Stimulated activated CD8-positive, alpha-beta memory T cell treated with anti-CD3 and anti-CD28 coated beads, Interleukin-7, amount 100 ng/mL, for 1 hour (primary cell): Measurements from ENCODE around the gene NRDE2.

ENCODE experiments used
- DNase-seq, 2 donors: peaks; one replicate each; pipeline ENCODE4 v3.0.0-alpha.2; 2020; ENCODE audit warnings: low read depth in 2 of 2

Gene NRDE2

GRCh38 chr14:90296641-90297040 is 35.1 kb downstream of the NRDE2 start:
- DNase-seq, result no peak

- no peak for DNase-seq
These were observed 35.7 kb downstream of the NRDE2 start for GRCh38 chr14:90295870-90296516.

DNA sequence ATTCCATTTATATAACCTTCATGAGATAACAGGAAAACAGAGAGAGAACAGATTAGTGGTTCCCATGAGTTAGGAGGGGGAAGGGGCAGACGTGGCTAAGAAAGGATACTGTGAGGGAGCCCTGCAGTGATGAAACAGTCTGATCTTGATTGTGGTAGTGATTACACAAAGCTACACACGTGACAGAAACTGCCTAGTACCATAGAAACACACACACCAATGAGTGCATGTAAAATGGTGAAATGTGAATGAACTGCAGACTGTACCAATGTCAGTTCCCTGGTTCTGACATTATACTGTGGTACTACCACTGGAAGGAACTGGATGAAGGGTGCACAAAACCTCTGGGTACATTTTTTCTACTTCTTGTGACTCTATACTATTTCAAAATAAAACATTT is 36.9 kb downstream of the NRDE2 start:
- no peak for DNase-seq

DNA sequence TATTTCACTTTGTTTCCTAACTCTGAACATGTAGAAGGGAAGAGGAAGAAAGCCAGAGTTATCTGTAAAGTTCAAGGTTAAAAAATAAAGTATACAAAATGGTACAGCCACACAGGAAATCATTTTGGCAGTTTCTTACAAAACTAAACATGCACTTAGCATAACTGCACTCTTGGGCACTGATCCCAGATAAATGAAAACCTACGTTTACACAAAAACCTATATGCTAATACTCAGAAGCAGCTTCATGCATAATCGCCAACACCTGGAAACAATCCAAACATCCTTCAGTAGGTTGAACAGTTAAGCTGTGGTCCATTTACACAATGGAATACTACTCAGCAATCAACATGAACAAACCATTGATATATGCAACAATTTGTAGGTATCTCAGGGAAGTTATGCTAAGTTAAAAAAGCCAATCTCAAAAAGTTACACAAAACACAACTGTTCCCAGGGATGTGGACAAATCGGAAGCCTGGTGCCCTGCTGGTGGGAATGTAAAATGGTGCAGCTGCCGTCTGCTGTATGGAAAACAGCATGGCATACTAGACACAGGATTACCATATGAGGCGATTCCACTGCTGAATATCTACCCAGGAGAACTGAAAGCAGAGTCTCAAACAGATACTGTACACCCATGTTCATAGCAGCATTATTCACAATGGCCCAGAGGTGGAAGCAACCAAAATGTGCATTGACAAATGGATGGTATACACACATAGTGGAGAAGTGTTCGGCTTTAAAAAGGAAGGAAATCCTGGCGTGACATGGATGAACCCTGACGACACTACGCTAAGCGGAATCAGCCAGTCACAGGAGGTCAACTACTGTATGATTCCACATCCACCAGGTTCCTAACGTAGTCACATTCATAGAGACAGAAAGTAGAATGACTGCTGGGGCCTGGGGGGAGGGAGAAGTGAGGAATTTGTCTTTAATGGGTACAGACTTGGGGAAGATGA is 37.7 kb downstream of the NRDE2 start:
- no peak for DNase-seq

DNA sequence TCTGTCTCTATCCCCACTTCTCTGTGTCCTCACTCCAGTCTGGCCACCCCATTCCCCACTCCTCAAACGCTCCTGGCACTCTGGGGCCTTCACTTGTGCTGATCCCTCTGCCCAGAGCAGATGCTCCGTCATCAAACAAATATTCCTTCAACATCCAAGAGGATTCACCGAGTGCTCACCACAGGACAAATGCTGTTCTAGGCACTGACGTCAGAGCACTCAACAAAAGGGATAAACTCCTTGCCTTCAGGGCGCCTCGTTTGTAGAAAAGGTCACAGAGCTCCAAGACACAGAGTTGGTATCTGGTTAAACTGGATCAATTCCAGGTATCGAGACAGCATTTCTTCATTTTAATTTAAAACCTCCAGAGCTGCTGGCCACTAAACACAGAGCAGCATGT is 40.0 kb downstream of the NRDE2 start:
- DNase-seq, result no peak

DNA sequence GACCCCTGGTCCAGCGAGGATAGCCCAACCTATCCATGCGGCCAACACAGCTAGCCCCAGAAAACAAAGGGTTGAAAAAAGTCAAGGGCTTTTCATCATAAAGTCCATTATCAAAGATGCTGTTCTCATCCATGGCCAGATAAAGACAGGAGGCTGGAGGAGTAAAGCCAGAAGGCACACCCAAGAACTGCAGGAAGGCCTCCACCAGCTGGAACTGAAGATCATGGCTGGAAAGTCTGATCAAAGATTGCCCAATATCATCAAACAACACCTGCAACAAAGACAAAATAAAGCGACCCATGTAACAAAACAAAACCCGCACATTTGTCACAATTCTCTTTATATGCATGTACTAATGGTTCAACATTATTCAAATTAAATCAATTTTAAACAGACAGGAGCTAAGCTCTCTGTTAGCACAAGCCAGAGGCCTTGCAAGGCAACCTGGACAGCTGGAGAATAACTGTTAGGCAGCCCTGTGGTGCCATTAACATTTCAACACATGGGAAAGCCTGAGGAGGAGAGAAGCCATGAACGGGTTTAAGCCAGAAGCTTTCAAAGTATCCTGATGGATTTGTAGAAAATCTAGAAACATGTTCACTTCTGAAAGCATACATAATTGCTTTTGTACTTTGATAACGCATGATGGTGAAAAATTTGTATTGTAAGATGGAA is 41.3 kb downstream of the NRDE2 start:
- DNase-seq, result no peak

- no peak for DNase-seq
These were observed 42.9 kb downstream of the NRDE2 start for GRCh38 chr14:90288651-90289355.

DNA sequence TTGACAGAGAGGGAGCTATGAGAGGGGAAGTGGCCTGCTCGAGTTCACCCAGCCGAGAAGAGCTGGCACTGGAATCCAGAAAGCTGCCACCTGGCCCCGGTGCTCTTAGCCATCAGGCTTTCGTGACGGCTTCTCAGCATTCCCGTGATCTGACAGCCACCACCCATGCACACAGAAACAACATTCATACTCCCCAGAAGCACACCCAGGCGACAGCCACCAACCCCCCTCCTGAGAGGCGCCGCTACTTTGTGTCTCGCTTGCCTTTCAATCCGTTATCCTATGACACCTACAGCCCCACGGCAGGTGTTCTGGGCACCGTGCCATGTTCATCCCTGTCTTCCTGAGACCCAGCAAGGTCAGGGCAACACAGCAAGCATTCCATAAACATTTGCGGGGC is 44.0 kb downstream of the NRDE2 start:
- no peak for DNase-seq

GRCh38 chr14:90281756-90282155 is 50.0 kb downstream of the NRDE2 start:
- no peak for DNase-seq

DNA sequence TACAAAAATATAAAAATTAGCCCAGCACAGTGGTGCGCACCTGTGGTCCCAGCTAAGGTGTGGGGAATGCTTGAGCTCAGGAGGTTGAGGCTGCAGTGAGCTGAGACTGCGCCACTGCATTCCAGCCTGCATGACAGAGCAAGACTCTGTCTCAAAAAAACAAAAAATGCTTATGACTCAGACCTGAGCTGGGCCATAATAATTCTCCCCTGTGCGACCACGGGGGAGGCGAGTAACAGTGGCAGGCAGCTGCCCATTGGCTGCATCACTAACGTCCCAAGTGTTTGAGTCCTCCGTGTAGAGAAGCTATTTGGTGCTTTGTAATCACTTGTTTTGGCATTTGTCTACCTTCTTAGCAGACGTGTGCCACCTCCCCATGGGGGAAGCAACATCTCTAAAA is 50.5 kb downstream of the NRDE2 start:
- no peak for DNase-seq

- no peak for DNase-seq
These were observed 51.6 kb downstream of the NRDE2 start for GRCh38 chr14:90280096-90280495.

DNA sequence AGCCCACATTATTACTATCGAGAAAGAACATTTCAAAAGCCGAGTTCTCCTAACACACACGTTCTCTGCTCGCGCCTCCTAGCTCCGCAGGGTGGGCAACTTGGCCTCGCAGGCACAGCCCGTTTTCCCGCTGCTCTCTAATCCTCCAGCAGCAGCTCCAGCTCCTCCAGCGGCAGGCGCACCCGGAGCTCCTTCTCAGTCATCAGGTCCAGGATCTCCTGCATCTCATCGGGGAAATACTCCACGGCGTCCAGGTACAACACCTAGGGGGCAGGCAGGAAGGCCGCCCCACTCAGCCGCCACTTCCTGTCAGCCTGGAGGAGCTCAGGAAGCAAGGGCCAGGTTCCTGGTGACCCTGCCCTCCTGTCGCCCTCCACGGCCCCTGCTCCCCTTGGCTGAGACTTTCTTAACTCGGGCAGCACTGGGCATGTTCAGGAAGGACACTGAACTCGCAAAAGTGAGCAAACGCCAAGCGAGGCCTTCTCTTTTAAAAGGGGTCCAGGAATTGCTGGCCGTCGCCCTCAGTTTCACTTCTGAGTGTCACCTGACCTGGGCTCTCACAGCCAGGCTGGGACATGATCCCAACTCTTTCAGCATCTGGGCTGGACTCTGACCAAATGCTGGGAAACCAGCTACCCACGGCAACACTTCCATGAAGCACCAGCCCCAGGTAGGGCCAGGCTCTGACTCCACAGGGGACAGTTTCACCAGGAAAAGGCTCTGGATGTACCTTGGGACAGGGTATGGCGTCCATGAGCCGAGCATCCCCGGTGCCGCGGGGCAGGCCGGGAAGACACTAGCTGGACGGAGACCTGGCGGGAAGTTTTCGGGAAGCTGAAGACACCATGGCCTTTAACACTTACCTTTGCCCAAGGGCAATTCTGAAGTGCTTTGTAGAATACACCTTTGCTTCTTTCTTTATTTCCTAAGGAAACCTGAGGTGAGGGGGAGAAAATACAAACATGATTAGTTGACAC is 53.3 kb downstream of the NRDE2 start:
- DNase-seq, result no peak

DNA sequence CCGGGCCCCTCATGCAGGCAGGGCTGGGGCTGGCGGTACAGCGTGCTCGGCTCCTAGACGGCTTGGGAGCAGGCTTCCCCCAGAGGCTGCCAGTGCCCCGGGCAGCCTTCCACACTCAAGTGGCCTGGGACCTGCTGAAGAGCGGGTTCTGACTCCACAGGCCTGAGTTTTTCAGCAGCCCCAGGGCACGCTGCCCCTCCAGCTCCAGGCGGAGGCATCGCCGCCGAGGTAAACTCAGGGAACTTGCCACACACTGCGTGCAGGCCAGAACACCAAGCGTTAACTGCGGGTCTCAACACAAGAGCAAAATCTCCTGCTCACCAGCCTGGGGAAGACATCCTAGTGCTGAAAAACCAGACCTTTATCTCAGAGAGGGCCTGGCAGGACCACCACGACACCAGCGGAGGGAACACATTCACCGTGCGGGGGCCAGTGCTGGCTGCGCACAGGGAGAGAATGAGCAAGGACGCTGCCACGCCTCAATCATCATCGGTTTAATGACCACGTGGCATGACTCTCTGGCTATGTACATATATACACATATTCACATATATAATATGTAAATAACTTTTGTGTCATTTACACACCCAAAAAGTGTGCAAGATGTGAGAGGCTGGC is 54.1 kb downstream of the NRDE2 start:
- no peak for DNase-seq

DNA sequence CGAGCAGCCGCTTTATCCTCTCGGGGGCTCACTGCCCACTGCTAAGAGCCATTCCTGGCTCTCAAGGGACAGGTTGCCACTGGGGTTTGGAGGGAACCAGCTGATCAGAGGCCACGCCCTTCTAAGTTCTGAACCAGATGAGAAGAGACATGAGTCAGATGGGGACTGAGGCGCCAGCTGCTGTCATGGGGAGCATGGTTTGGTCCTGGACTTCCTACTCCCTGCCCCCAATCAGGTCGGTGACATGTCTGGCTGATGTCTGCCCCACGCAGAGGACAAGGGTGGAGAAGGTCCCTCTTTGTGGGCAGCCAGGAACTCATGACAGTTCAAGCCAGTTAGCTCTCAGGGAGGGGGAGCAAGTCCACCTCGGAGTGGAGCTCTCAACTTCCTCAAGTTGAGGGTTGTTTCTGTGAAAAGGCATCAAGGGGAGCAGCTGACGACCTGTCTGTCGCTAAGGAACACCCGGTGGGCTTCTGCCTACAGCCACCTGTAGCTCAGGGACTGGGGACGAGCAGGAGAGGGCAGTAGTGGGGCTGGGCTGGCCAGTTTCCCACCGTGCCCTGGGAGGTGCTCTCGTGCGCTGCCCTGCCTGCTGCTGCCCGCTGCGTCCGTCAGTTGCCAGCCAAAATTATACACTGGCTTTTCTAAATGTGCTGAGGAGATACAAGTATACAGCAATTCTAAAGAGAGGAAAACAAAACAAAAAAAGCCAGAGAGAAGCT is 54.9 kb downstream of the NRDE2 start:
- no peak for DNase-seq

DNA sequence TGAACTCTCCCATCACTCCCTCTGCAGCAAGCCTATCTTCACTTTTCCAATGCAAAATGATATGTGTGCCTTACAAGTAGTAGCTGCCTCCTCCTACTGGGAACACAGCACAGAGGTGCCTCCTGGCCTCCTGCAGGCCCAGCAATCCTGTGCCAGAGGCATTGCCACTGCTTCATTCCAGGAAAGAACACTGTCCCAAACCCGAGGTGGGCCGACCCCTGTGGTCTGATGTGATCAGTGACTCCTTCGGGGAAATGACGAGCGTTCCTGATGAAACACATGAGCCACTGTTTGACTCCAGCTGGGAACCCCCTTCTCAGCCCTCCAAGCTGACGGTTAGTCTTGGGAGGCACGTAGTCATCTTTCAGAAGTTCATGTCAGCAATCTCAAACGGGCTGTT is 55.9 kb downstream of the NRDE2 start:
- DNase-seq, result no peak

DNA sequence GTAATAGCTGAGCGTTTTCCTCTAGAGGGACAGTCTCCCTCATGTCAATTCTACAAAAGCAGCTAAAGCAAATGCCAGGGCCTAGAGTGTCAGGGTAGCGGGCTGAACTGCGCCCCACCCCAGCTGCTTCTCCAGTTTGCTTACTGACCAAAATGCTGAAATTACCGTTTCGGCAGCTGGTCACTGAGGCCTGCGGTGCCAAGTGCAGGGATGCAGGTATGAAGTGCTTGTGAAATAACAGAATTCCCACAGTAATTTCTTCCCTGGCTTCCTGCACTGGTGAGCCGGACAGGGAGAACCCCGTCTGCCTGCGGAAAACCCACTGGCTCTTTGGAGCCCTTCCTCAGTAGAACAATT is 56.3 kb downstream of the NRDE2 start:
- no peak for DNase-seq

GRCh38 chr14:90274808-90275457 is 56.8 kb downstream of the NRDE2 start:
- no peak for DNase-seq

GRCh38 chr14:90274019-90274418 is 57.7 kb downstream of the NRDE2 start:
- no peak for DNase-seq

GRCh38 chr14:90273532-90273931 is 58.2 kb downstream of the NRDE2 start:
- DNase-seq, result no peak
